Measurements from ENCODE around the gene IQCH. TPM values are rescaled to one million over a fixed set of nuclear protein-coding genes. Genes with fewer than 3 reads are reported as not detected.

Gene IQCH
- polyA plus RNA-seq, 3 donors = 0.03 TPM; not detected in 2

DNA sequence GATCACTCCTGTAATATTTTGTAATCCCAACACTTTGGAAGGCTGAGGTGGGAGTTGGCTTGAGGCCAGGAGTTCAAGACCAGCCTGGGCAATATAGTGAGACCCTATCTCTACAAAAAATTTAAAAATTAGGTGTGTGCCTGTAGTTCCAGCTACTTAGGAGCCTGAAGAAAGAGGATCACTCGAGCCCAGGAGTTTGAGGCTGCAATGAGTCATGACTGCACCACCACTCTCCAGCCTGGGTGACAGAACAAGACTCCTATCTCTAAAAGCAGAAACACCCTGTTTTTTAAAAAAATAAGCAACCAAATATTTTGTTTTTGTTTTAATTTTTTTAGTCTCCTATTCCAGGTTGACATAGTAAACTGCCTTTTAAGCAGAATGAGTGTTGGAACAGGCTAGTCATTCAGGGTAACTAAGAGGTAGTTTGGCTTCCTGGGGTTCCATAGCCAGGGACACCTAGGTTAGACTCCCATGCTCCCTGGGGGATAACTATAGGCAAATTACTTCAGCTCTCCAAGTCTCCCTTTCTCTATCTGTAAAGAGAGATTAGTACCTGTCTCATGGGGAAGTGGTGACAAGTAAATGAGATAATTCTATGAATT is 151.8 kb downstream of the IQCH start:
- H3K27me3 ChIP-seq (ENCODE audit: control insufficient read depth in 2 of 2, insufficient read depth in 2 of 2, low read length in 2 of 2) = no peaks in the 10 kb centered on the region
- Mint-ChIP-seq H3K4me3 (no peak overlapping the region), H3K27me3 (ENCODE audit: low read depth in 3 of 3) (peaks cover 0 to 1% (median 0%) of the 10 kb centered on the region in 3 donors), H3K9me3 (peaks cover 0 to 2% (median 0%) of the 10 kb centered on the region in 7 donors), H3K4me1 (no peaks in the 10 kb centered on the region), H3K27ac (no peak overlapping the region), H3K36me3 (peaks cover 0 to 1% of the 10 kb centered on the region in 2 donors)
- no peak overlapping the region for H2AFZ ChIP-seq (ENCODE audit: insufficient read depth, low read depth, low read length, poor library complexity, severe bottlenecking)
- no peak for DNase-seq
- H3K4me3 ChIP-seq (replicated peaks in 1 of 3; ENCODE audit: low read depth in 2 of 3, low read length in 3 of 3) = no peak overlapping the region
- no peak overlapping the region for H3K4me2 ChIP-seq (replicated peaks; ENCODE audit: extremely low read depth, low read length, poor library complexity, severe bottlenecking)
- no peak overlapping the region for H3K9ac ChIP-seq (ENCODE audit: insufficient read depth, low read length, poor library complexity, severe bottlenecking)
- no peaks in the 10 kb centered on the region for H4K20me1 ChIP-seq (ENCODE audit: insufficient read depth, low read length)
- H3K4me1 ChIP-seq (ENCODE audit: control insufficient read depth in 1 of 2, insufficient read depth in 2 of 2, low read length in 2 of 2) = no peaks in the 10 kb centered on the region
- H3K79me2 ChIP-seq (ENCODE audit: insufficient read depth, low read length) = no peaks in the 10 kb centered on the region
- no peaks in the 10 kb centered on the region for H3K9me3 ChIP-seq (replicated peaks in 1 of 2; ENCODE audit: control insufficient read depth in 1 of 2, insufficient read depth in 1 of 2, low read length in 2 of 2)
- H3K36me3 ChIP-seq (replicated peaks in 1 of 2; ENCODE audit: control insufficient read depth in 1 of 2, insufficient read depth in 2 of 2, low read length in 2 of 2) = no peaks in the 10 kb centered on the region
- TF ChIP-seq CTCF (IDR thresholded peaks at IDR 0.05) = no peak
- no peak overlapping the region for H3K27ac ChIP-seq (ENCODE audit: low read depth in 1 of 2, low read length in 2 of 2)
- WGBS (ENCODE audit: insufficient coverage) = no CpG with 5 or more reads among the region's 1 CpG
- intact Hi-C loops (cut with micrococcal nuclease) = no loop called here

- H3K36me3 ChIP-seq (replicated peaks in 1 of 2; ENCODE audit: control insufficient read depth in 1 of 2, insufficient read depth in 2 of 2, low read length in 2 of 2) = no peaks in the 10 kb centered on the region
- WGBS (ENCODE audit: insufficient coverage) = 96% methylated on average over 8 of the region's 8 CpGs
- no peaks in the 10 kb centered on the region for H4K20me1 ChIP-seq (ENCODE audit: insufficient read depth, low read length)
- no peak for TF ChIP-seq CTCF (IDR thresholded peaks at IDR 0.05)
- H3K9ac ChIP-seq (ENCODE audit: insufficient read depth, low read length, poor library complexity, severe bottlenecking) = no peak overlapping the region
- no peak overlapping the region for H3K4me2 ChIP-seq (replicated peaks; ENCODE audit: extremely low read depth, low read length, poor library complexity, severe bottlenecking)
- H2AFZ ChIP-seq (ENCODE audit: insufficient read depth, low read depth, low read length, poor library complexity, severe bottlenecking) = no peak overlapping the region
- no peak for DNase-seq
- intact Hi-C loops (cut with micrococcal nuclease) = no loop called here
- peaks cover 0 to 1% (median 0%) of the 10 kb centered on the region in 3 donors for H3K27me3 Mint-ChIP-seq (ENCODE audit: low read depth in 3 of 3)
- no peak overlapping the region for H3K27ac ChIP-seq (ENCODE audit: low read depth in 1 of 2, low read length in 2 of 2)
- peaks cover 0 to 1% of the 10 kb centered on the region in 2 donors for H3K36me3 Mint-ChIP-seq
- H3K79me2 ChIP-seq (ENCODE audit: insufficient read depth, low read length) = no peaks in the 10 kb centered on the region
- no peak overlapping the region for H3K4me3 ChIP-seq (replicated peaks in 1 of 3; ENCODE audit: low read depth in 2 of 3, low read length in 3 of 3)
- no peaks in the 10 kb centered on the region for H3K9me3 ChIP-seq (replicated peaks in 1 of 2; ENCODE audit: control insufficient read depth in 1 of 2, insufficient read depth in 1 of 2, low read length in 2 of 2)
- no peak overlapping the region for H3K4me3 Mint-ChIP-seq
- H3K27ac Mint-ChIP-seq = no peak overlapping the region
- H3K4me1 ChIP-seq (ENCODE audit: control insufficient read depth in 1 of 2, insufficient read depth in 2 of 2, low read length in 2 of 2) = no peaks in the 10 kb centered on the region
- peaks cover 0 to 2% (median 0%) of the 10 kb centered on the region in 7 donors for H3K9me3 Mint-ChIP-seq
- no peaks in the 10 kb centered on the region for H3K4me1 Mint-ChIP-seq
- no peaks in the 10 kb centered on the region for H3K27me3 ChIP-seq (ENCODE audit: control insufficient read depth in 2 of 2, insufficient read depth in 2 of 2, low read length in 2 of 2)
Measured at GRCh38 chr15:67407786-67408185, 153.2 kb downstream of the IQCH start.
